ENCODE results near the gene RNU5B-1.

- TF ChIP-seq CTCF (conservative IDR thresholded peaks at IDR 0.05; ENCODE audit: low read depth, low read length) (no peak), POLR2A (IDR thresholded peaks at IDR 0.05; ENCODE audit: low read depth, low read length) (no peak), SMC3 (IDR thresholded peaks at IDR 0.05; ENCODE audit: low read depth, low read length) (no peak)
These were observed 39.5 kb upstream of the RNU5B-1 start for GRCh38 chr15:65264863-65265430.
